RWPE1 (cell line): ENCODE results near the gene INHBC.

Experiments
- CTCF ChIA-PET: fragments of 350-600 bp; sonication (Branson Sonifier 250); formaldehyde crosslinking; extraction: SDS; loops from one replicate; lab custom pipeline; 2021; lab: Yijun Ruan, JAX
- POLR2A ChIA-PET: fragments of 400-600 bp; formaldehyde crosslinking; extraction: SDS; loops from one replicate; lab custom pipeline; 2020; ENCODE audit warnings: antibody characterized with exemption; ENCODE audit not compliant: low non-redundant PET; lab: Yijun Ruan, JAX
- DNase-seq: peaks from one replicate; pipeline ENCODE4 v3.0.0; 2012; ENCODE audit warnings: low spot score
- H3K27ac ChIP-seq: fragments of 450-650 bp; 2 replicates; pipeline ENCODE4 v1.5.1; 2017
- TF ChIP-seq, protein P1 (sequence below): fragments of 450-650 bp; conservative IDR thresholded peaks from 2 replicates; pipeline ENCODE4 v1.5.1; 2017; ENCODE audit warnings: low read depth, mild to moderate bottlenecking

Gene INHBC

GRCh38 chr12:57456737-57457490 is 22.3 kb downstream of the INHBC start:
- no peak for DNase-seq
- TF ChIP-seq, protein P1, sequence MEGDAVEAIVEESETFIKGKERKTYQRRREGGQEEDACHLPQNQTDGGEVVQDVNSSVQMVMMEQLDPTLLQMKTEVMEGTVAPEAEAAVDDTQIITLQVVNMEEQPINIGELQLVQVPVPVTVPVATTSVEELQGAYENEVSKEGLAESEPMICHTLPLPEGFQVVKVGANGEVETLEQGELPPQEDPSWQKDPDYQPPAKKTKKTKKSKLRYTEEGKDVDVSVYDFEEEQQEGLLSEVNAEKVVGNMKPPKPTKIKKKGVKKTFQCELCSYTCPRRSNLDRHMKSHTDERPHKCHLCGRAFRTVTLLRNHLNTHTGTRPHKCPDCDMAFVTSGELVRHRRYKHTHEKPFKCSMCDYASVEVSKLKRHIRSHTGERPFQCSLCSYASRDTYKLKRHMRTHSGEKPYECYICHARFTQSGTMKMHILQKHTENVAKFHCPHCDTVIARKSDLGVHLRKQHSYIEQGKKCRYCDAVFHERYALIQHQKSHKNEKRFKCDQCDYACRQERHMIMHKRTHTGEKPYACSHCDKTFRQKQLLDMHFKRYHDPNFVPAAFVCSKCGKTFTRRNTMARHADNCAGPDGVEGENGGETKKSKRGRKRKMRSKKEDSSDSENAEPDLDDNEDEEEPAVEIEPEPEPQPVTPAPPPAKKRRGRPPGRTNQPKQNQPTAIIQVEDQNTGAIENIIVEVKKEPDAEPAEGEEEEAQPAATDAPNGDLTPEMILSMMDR: no peak
- ChIA-PET CTCF (interaction anchor here (0.6 kb wide), 1 partner anchor 9 kb away, joined by 4 read pairs; no protein-coding TSS in a partner anchor), POLR2A (no interaction called here)
- peak overlapping the region; percentile 97 for H3K27ac ChIP-seq

DNA sequence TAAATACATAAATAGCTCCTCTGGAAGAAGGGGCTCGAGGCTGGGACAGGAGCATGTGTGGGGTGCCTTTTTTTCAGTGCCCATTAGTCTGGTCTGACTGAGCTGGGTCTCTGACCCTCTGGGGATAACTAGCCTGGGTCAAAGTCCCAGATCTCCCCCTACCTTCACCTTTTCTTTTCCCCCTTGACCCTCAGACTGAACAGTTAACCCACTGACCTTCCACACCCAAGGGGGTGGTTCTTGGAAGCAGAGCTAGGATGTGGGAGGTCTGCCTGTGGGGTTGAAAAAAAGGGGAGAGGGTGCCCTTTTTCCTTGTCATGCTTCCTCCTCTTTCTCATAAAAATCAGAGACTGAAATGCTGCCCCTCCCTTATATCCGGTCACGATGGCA is 24.1 kb downstream of the INHBC start:
- peak overlapping the region; percentile 97 for H3K27ac ChIP-seq
- ChIA-PET CTCF (interaction anchor here (0.5 to 1.4 kb wide), 14 partner anchors 13 to 258 kb away, joined by 3 to 5 read pairs (median 4); no protein-coding TSS in a partner anchor), POLR2A (no interaction called here)
- TF ChIP-seq, protein P1: no peak
- no peak for DNase-seq

DNA sequence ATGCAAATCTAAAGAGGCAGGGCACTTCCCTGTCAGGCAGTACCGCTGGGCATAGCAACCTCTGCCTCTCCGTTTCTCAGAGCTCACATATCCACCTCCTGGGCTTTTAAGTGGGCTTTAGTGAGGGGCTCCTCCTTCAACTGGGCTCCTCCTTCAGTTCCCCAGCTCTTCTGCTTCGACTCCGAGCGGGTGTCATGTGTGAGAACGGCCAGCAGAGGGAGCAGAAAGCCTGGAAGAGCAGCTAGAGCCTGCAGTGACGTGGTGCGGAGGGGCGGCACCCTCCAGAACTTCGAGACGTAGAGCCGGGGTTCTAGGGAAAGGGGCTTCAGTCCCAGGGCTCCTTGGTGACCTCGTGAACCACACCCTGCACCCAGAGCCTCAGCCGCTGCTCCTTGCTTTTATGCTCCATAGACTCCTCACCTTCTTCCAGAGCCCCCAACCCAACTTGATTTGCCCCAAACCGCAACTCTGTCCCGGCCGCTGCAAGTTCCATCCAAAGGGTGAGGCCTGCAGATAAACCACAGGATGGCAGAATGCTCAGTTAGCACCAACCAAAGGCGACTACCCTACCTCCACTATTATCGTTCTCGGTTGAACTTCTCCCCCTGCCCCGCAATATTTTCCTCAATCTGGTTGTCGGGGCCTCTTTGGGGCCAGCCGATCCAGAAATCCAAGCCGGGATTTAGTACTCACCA is 24.6 kb downstream of the INHBC start:
- DNase-seq: peak; percentile 81
- TF ChIP-seq, protein P1: peak; percentile 93
- ChIA-PET POLR2A (interaction anchor here (0.6 kb wide), 1 partner anchor 56 kb away, joined by 3 read pairs; no protein-coding TSS in a partner anchor), CTCF (interaction anchor here (0.5 to 1.4 kb wide), 12 partner anchors 13 to 257 kb away, joined by 3 to 5 read pairs (median 4); no protein-coding TSS in a partner anchor)
- peak overlapping the region; percentile 97 for H3K27ac ChIP-seq

DNA sequence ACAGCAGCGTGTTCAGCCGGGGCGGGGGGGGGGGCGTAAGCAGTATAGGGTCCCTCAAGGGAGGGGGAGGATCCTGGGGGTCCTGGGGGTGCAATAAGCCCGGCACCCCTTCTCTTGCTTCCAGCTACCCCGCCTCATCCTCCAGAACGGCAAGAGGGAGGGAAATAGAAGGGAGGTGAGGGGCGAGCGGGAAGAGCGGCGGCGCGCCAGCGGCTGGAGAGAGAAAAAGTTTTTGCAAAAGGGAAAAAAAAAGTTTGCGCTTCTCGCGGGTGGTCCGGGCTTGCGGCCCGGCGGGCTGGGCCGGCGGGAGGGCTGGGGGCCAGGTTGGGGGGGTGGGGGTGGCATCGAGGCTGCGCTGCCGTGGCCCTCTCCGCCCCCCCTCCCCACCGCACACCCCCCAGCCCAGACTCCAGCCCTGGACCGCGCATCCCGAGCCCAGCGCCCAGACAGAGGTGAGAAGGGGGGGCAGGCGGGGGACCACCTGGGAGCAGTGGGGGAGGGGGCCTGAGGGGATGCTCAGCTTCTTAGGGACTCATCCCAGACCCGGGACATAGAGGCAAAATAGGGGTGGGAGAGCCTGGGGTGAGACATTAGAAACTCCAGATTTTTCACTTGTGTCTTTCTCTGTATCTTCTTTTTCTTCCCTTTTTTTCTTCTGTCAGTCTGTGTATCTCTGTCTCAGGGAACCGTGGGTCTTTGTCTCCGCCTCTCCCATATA is 25.3 kb downstream of the INHBC start, which contains the start of gene GLI1:
GLI1 (plus strand) TSS at position 36 of the 718 bp plus-strand sequence. CDS start 3,907 bp downstream, outside the sequence.
- DNase-seq: peak; percentile 63
- CTCF ChIA-PET: interaction anchor here (0.6 to 1.4 kb wide), 7 partner anchors 12 to 257 kb away, joined by 3 to 5 read pairs (median 4); no protein-coding TSS in a partner anchor
- TF ChIP-seq, protein P1: no peak
- H3K27ac ChIP-seq: peak within 1 kb of the TSS; percentile 97
- POLR2A ChIA-PET: no interaction called here

DNA sequence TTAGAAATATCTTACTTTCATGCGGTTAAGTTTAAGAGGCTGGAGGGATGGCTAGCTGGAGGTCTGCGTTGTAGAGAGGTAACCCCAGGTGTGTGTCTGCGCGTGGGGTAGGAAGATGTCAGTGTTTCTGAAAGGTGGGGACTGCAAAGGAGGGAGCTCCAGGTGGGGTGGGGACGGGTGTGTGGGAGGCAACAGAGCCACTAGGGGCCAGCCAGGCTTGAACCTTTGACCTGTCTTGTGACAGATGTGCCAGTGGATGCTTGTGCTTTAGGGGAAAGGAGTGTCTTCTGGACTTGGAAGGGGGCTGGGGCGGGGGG is 25.8 kb downstream of the INHBC start:
- no peak for DNase-seq
- ChIA-PET CTCF (no interaction called here), POLR2A (no interaction called here)
- TF ChIP-seq, protein P1: no peak
- H3K27ac ChIP-seq: peak overlapping the region; percentile 97

GRCh38 chr12:57460841-57461275 is 26.3 kb downstream of the INHBC start:
- DNase-seq: no peak
- ChIA-PET POLR2A (no interaction called here), CTCF (no interaction called here)
- peak overlapping the region; percentile 97 for H3K27ac ChIP-seq
- TF ChIP-seq, protein P1: no peak
